Smooth muscle cell (in vitro differentiated cells): ENCODE results near the gene PBX3. TPM values are rescaled to one million over a fixed set of nuclear protein-coding genes. Genes with fewer than 3 reads are reported as not detected.

ENCODE experiments used
- DNase-seq: peaks from one replicate; lab custom pipeline; 2025; ENCODE audit not compliant: unreplicated experiment; lab: John Stamatoyannopoulos, UW
- H2AFZ ChIP-seq: fragments of 200-600 bp; sonication (generic); 2 replicates; pipeline ENCODE4 v1.6.0; 2016; ENCODE audit warnings: antibody characterized with exemption, low read depth, mild to moderate bottlenecking
- H3F3A ChIP-seq: fragments of 200-600 bp; sonication (generic); 2 replicates; pipeline ENCODE4 v1.6.0; 2017; ENCODE audit warnings: antibody characterized with exemption, low read depth
- H3K27ac ChIP-seq: fragments of 200-600 bp; sonication (generic); 2 replicates; pipeline ENCODE4 v1.5.1; 2016; ENCODE audit warnings: low read depth, mild to moderate bottlenecking
- H3K27me3 ChIP-seq: fragments of 200-600 bp; sonication (generic); 2 replicates; pipeline ENCODE4 v1.6.1; 2016; ENCODE audit warnings: low read depth, mild to moderate bottlenecking
- H3K36me3 ChIP-seq: fragments of 200-600 bp; sonication (generic); 2 replicates; pipeline ENCODE4 v1.5.1; 2016; ENCODE audit warnings: low read depth
- H3K4me1 ChIP-seq: fragments of 200-600 bp; sonication (generic); 2 replicates; pipeline ENCODE4 v1.5.1; 2016; ENCODE audit warnings: low read depth
- H3K4me2 ChIP-seq: fragments of 200-600 bp; sonication (generic); 2 replicates; pipeline ENCODE4 v1.6.0; 2016; ENCODE audit warnings: mild to moderate bottlenecking
- H3K4me3 ChIP-seq: fragments of 200-600 bp; sonication (generic); 2 replicates; pipeline ENCODE4 v1.5.1; 2016; ENCODE audit warnings: mild to moderate bottlenecking
- H3K79me2 ChIP-seq: fragments of 200-600 bp; sonication (generic); 2 replicates; pipeline ENCODE4 v1.6.0; 2016; ENCODE audit warnings: low read depth, mild to moderate bottlenecking
- H3K9ac ChIP-seq: fragments of 200-600 bp; sonication (generic); 2 replicates; pipeline ENCODE4 v1.6.0; 2016; ENCODE audit warnings: low read depth
- H3K9me3 ChIP-seq: fragments of 200-600 bp; sonication (generic); replicated peaks from 2 replicates; pipeline ENCODE4 v1.5.1; 2016; ENCODE audit warnings: low read depth
- H4K20me1 ChIP-seq: fragments of 200-600 bp; sonication (generic); 2 replicates; pipeline ENCODE4 v1.6.0; 2016; ENCODE audit warnings: low read depth
- CTCF ChIP-seq: fragments of 200-600 bp; sonication (generic); IDR thresholded peaks from 2 replicates; pipeline ENCODE4 v1.5.1; 2017; ENCODE audit warnings: borderline replicate concordance, mild to moderate bottlenecking, antibody characterized with exemption; ENCODE audit not compliant: insufficient read depth, poor library complexity, severe bottlenecking
- WGBS: methylation state at CpG from one replicate; pipeline ENCODE4 v1.1.7; 2016; ENCODE audit warnings: low lambda C conversion rate; 5-methylcytosine and 5-hydroxymethylcytosine counted together
- polyA plus RNA-seq: library from polyadenylated mRNA; unstranded; fragments of >200 nt; fragmentation: Nextera tagmentation; extraction: Ambion mirVana; gene quantifications from 2 replicates; pipeline ENCODE4 v1.2.1, GENCODE V29; 2016
- total RNA-seq: library from RNA; depleted of rRNA; stranded (reverse); fragments of >200 nt; gene quantifications from 2 replicates; pipeline ENCODE4 v1.2.3, GENCODE V29; 2014

The PBX3 gene
- total and polyA plus RNA-seq, 2 experiments from 2014 or later = 15.3 to 34.6 TPM

- peaks cover 85% of the 10 kb centered on the region for H4K20me1 ChIP-seq
These were observed 147.4 kb downstream of the PBX3 start for GRCh38 chr9:125894566-125894965.

GRCh38 chr9:125896404-125896803 is 149.2 kb downstream of the PBX3 start:
- Histone ChIP-seq H3K4me1 (no peaks in the 10 kb centered on the region), H3F3A (no peaks in the 10 kb centered on the region), H3K9me3 (no peaks in the 10 kb centered on the region), H3K27me3 (peaks cover 54% of the 10 kb centered on the region), H3K9ac (no peak overlapping the region), H3K27ac (no peak overlapping the region), H3K4me3 (no peak overlapping the region), H3K79me2 (peaks cover 22% of the 10 kb centered on the region), H3K36me3 (no peaks in the 10 kb centered on the region), H2AFZ (no peak overlapping the region), H3K4me2 (no peak overlapping the region), H4K20me1 (peaks cover 82% of the 10 kb centered on the region)
- no peak for DNase-seq
- WGBS = 96% methylated on average over 2 of the region's 2 CpGs
- TF ChIP-seq CTCF = no peak

More at GRCh38 chr9:125894566-125894965, 147.4 kb downstream of the PBX3 start:
- Histone ChIP-seq H3K36me3 (no peaks in the 10 kb centered on the region), H3K79me2 (peaks cover 19% of the 10 kb centered on the region), H3K4me3 (no peak overlapping the region), H3K4me2 (peak overlapping the region; percentile 13), H3K9me3 (no peaks in the 10 kb centered on the region), H3F3A (no peaks in the 10 kb centered on the region), H3K4me1 (peaks cover 12% of the 10 kb centered on the region), H3K9ac (no peak overlapping the region), H3K27ac (no peak overlapping the region), H2AFZ (no peak overlapping the region), H3K27me3 (peaks cover 55% of the 10 kb centered on the region)
- no peak for DNase-seq
- TF ChIP-seq CTCF = no peak
- WGBS = 28% methylated on average over 3 of the region's 3 CpGs

GRCh38 chr9:125896964-125897363 is 149.8 kb downstream of the PBX3 start:
- Histone ChIP-seq H2AFZ (no peak overlapping the region), H3K4me2 (no peak overlapping the region), H3K4me3 (no peak overlapping the region), H3K27ac (no peak overlapping the region), H3K9me3 (no peaks in the 10 kb centered on the region), H3K4me1 (no peaks in the 10 kb centered on the region), H3K36me3 (no peaks in the 10 kb centered on the region), H4K20me1 (peaks cover 84% of the 10 kb centered on the region), H3K9ac (no peak overlapping the region), H3K79me2 (peaks cover 21% of the 10 kb centered on the region), H3K27me3 (peaks cover 56% of the 10 kb centered on the region), H3F3A (no peaks in the 10 kb centered on the region)
- TF ChIP-seq CTCF = no peak
- 94% methylated on average over 2 of the region's 2 CpGs for WGBS
- no peak for DNase-seq

- H3K36me3 ChIP-seq = no peaks in the 10 kb centered on the region
- H2AFZ ChIP-seq = no peak overlapping the region
- WGBS = 100% methylated on average over 2 of the region's 2 CpGs
- no peak for TF ChIP-seq CTCF
- no peak overlapping the region for H3K9ac ChIP-seq
- no peak for DNase-seq
- H3K27me3 ChIP-seq = peaks cover 59% of the 10 kb centered on the region
- no peak overlapping the region for H3K27ac ChIP-seq
- H3K4me2 ChIP-seq = no peak overlapping the region
- peaks cover 87% of the 10 kb centered on the region for H4K20me1 ChIP-seq
- no peak overlapping the region for H3K4me3 ChIP-seq
- no peaks in the 10 kb centered on the region for H3K4me1 ChIP-seq
- no peaks in the 10 kb centered on the region for H3K9me3 ChIP-seq
- H3F3A ChIP-seq = no peaks in the 10 kb centered on the region
- peaks cover 21% of the 10 kb centered on the region for H3K79me2 ChIP-seq
These were observed 150.3 kb downstream of the PBX3 start for GRCh38 chr9:125897481-125897880.
